Left lung (tissue), 10 donors: ENCODE measurements around the gene PPIP5K1. TPM values are rescaled to one million over a fixed set of nuclear protein-coding genes. Genes with fewer than 3 reads are reported as not detected.
"Not testable (repeated sequence)": the region's sequence is repeated elsewhere in the genome, so short reads cannot be mapped to it uniquely, and the experiment has no call there.

Experiments
- ATAC-seq: fragments of 200-7000 bp; cut with Tn5 transposase; one replicate; pipeline ENCODE4 v1.9.1; 2020; ENCODE audit warnings: moderate library complexity
- DNase-seq, 4 donors: peaks; one replicate each; pipeline ENCODE4 v3.0.0-alpha.2; 2013 to 2020
- H3K27ac ChIP-seq, 2 donors: fragments of 200-600 bp; sonication (generic) in 1 of 2; one replicate each; pipeline versions ENCODE4 v1.5.0 to v1.8.0; 2020 to 2021
- H3K27me3 ChIP-seq, 2 donors: fragments of 200-600 bp; sonication (generic) in 1 of 2; one replicate each; pipeline versions ENCODE4 v1.5.0 to v1.8.0; 2020 to 2021
- H3K36me3 ChIP-seq, 2 donors: fragments of 200-600 bp; sonication (generic) in 1 of 2; one replicate each; pipeline versions ENCODE4 v1.5.0 to v1.8.0; 2020 to 2021
- H3K4me1 ChIP-seq, 2 donors: fragments of 200-600 bp; one replicate each; pipeline ENCODE4 v1.8.0; 2021
- H3K4me3 ChIP-seq, 2 donors: fragments of 200-600 bp; sonication (generic) in 1 of 2; one replicate each; pipeline versions ENCODE4 v1.5.0 to v1.8.0; 2020 to 2021; ENCODE audit warnings: mild to moderate bottlenecking in 1 of 2
- H3K9me3 ChIP-seq, 2 donors: fragments of 200-600 bp; sonication (generic) in 1 of 2; one replicate each; pipeline versions ENCODE4 v1.5.0 to v1.8.0; 2020 to 2021
- CTCF ChIP-seq, 2 donors: fragments of 200-600 bp; sonication (generic) in 1 of 2; IDR thresholded peaks; one replicate each; pipeline versions ENCODE4 v1.5.0 to v1.8.0; 2021; ENCODE audit warnings: antibody characterized with exemption in 2 of 2
- intact Hi-C, 2 donors: fragments of 100-400 bp; cut with DNase I; formaldehyde crosslinking; loops; one replicate each; pipeline versions ENCODE4 v1.11.2 to v1.14.2; 2022
- polyA plus RNA-seq, 6 donors: library from polyadenylated mRNA; unstranded; fragments of 120-200 nt; gene quantifications; one replicate each; pipeline ENCODE4 v1.2.1, GENCODE V29; 2013; ENCODE audit not compliant: insufficient read length in 6 of 6
- total RNA-seq, 2 donors: library from RNA; stranded (reverse); fragmentation: NEBNext Ultra II Directional; extraction: Animal tissue kit (Norgen Biotek cat#: 25700); gene quantifications; one replicate each; pipeline ENCODE4 v1.2.1, GENCODE V29; 2021
- donor health status: DM: no; HTN: yes; CAD: no.
- donor health status: DM: no; HTN: no; CAD: no.

Gene PPIP5K1
- total and polyA plus RNA-seq, 8 donors = 20.2 to 35.7 (median 28.3) TPM

- intact Hi-C loops = no loop called here
- ATAC-seq (no peak), DNase-seq (no peak)
- Histone ChIP-seq H3K27ac (no peak overlapping the region), H3K4me3 (no peak overlapping the region), H3K36me3 (peaks cover 0 to 23% of the 10 kb centered on the region in 2 donors), H3K4me1 (no peaks in the 10 kb centered on the region), H3K27me3 (no peaks in the 10 kb centered on the region), H3K9me3 (no peaks in the 10 kb centered on the region)
- TF ChIP-seq CTCF (IDR thresholded peaks at IDR 0.05) = no peak
Measured at GRCh38 chr15:43538091-43538490, 51.9 kb downstream of the PPIP5K1 start.

- H3K4me1 ChIP-seq = no peaks in the 10 kb centered on the region
- no peaks in the 10 kb centered on the region for H3K27me3 ChIP-seq
- H3K27ac ChIP-seq = no peak overlapping the region
- H3K9me3 ChIP-seq = no peaks in the 10 kb centered on the region
- DNase-seq (no peak), ATAC-seq (no peak)
- no peak overlapping the region for H3K4me3 ChIP-seq
- intact Hi-C loops = no loop called here
- peaks cover 0 to 23% of the 10 kb centered on the region in 2 donors for H3K36me3 ChIP-seq
- no peak for TF ChIP-seq CTCF (IDR thresholded peaks at IDR 0.05)
Measured at GRCh38 chr15:43534897-43535296, 55.1 kb downstream of the PPIP5K1 start.

- intact Hi-C loops, ATAC-seq, H3K27ac ChIP-seq, DNase-seq, H3K4me3 ChIP-seq, H3K27me3 ChIP-seq, H3K9me3 ChIP-seq, H3K4me1 ChIP-seq: not testable (repeated sequence)
- H3K36me3 ChIP-seq = peaks cover 0 to 19% of the 10 kb centered on the region in 2 donors
Measured at GRCh38 chr15:43532826-43533225, 57.2 kb downstream of the PPIP5K1 start.

GRCh38 chr15:43531018-43531670, 58.9 kb downstream of the PPIP5K1 start:
- ATAC-seq = peak; percentile 26
- intact Hi-C loops = no loop called here
- DNase-seq = no peak
- TF ChIP-seq CTCF (IDR thresholded peaks at IDR 0.05) = no peak
- H3K27ac ChIP-seq = no peak overlapping the region
- H3K9me3 ChIP-seq = no peaks in the 10 kb centered on the region
- no peaks in the 10 kb centered on the region for H3K27me3 ChIP-seq
- no peaks in the 10 kb centered on the region for H3K4me1 ChIP-seq
- peaks cover 0 to 19% of the 10 kb centered on the region in 2 donors for H3K36me3 ChIP-seq
- H3K4me3 ChIP-seq = no peak overlapping the region

- Histone ChIP-seq H3K27ac (no peak overlapping the region), H3K4me3 (no peak overlapping the region), H3K9me3 (no peaks in the 10 kb centered on the region), H3K4me1 (no peaks in the 10 kb centered on the region), H3K36me3 (peaks cover 0 to 10% of the 10 kb centered on the region in 2 donors), H3K27me3 (no peaks in the 10 kb centered on the region)
- TF ChIP-seq CTCF (IDR thresholded peaks at IDR 0.05) = no peak
- intact Hi-C loops = no loop called here
- DNase-seq = no peak
- no peak for ATAC-seq
Measured at GRCh38 chr15:43529587-43530345, 60.2 kb downstream of the PPIP5K1 start.
